GM12878 (cell line): Measurements from ENCODE around the gene MPEG1. TPM values are rescaled to one million over a fixed set of nuclear protein-coding genes. Genes with fewer than 3 reads are reported as not detected.

Experiments
- ATAC-seq: fragments of 200-7000 bp; cut with Tn5 transposase; 3 replicates; pipeline ENCODE4 v1.9.1; 2020; ENCODE audit warnings: mild to moderate bottlenecking, moderate library complexity
- BruUV-seq: library from RNA; stranded (reverse); fragments of 400-500 nt; replicated peaks from 2 replicates; lab custom pipeline; 2021; lab: Mats Ljungman, UMichigan
- CTCF ChIA-PET: fragments of 300-600 bp; sonication (Branson Sonifier 250); formaldehyde crosslinking; extraction: SDS; loops from one replicate; lab custom pipeline; 2021; ENCODE audit warnings: inconsistent platforms; lab: Yijun Ruan, JAX
- POLR2A ChIA-PET: fragments of 350-600 bp; formaldehyde crosslinking; extraction: SDS; loops from one replicate; lab custom pipeline; 2021; ENCODE audit warnings: inconsistent platforms; lab: Charles Lee
- RAD21 ChIA-PET: fragments of 300-600 bp; sonication (Branson Sonifier 250); formaldehyde crosslinking; loops from one replicate; lab custom pipeline; 2023; ENCODE audit warnings: antibody characterized with exemption; ENCODE audit not compliant: unreplicated experiment; lab: Charles Lee
- SMC1A ChIA-PET: fragments of 300-600 bp; sonication (Branson Sonifier 250); formaldehyde crosslinking; loops from one replicate; lab custom pipeline; 2023; ENCODE audit not compliant: unreplicated experiment, uncharacterized antibody; lab: Charles Lee
- DNase-seq: peaks from one replicate; pipeline ENCODE4 v3.0.0-alpha.2; 2011; ENCODE audit warnings: low read depth, low spot score
- FAIRE-seq: peaks from 3 replicates; lab custom pipeline; 2011; peaks lifted over from hg19 to GRCh38; lab: Jason Lieb, UNC
- H2AFZ ChIP-seq: 2 replicates; pipeline ENCODE4 v1.6.0; 2011; ENCODE audit warnings: low read depth, low read length, control low read depth; ENCODE audit not compliant: control insufficient read depth
- H3K27ac ChIP-seq: 2 replicates; pipeline ENCODE4 v1.5.1; 2011; ENCODE audit warnings: control low read depth; ENCODE audit not compliant: control insufficient read depth, insufficient read depth
- H3K27me3 ChIP-seq, 2 experiments: replicated peaks in 1 of 2; 2 replicates each; pipeline versions ENCODE4 v1.6.0 to v1.6.1; 2011; ENCODE audit warnings: low read length in 1 of 2; ENCODE audit not compliant: control insufficient read depth in 2 of 2, insufficient read depth in 2 of 2
- H3K36me3 ChIP-seq, 2 experiments: 2 replicates each; pipeline ENCODE4 v1.5.1; 2011; ENCODE audit warnings: low read length in 1 of 2; ENCODE audit not compliant: control insufficient read depth in 2 of 2, insufficient read depth in 2 of 2
- H3K4me1 ChIP-seq: 2 replicates; pipeline ENCODE4 v1.6.1; 2011; ENCODE audit warnings: mild to moderate bottlenecking, low read length, moderate library complexity, mixed read lengths; ENCODE audit not compliant: control insufficient read depth, insufficient read depth
- H3K4me2 ChIP-seq: 2 replicates; pipeline ENCODE4 v1.6.0; 2011; ENCODE audit warnings: control low read depth; ENCODE audit not compliant: control insufficient read depth, insufficient read depth
- H3K4me3 ChIP-seq: fragments of 200-600 bp; sonication (generic); 2 replicates; pipeline ENCODE4 v1.5.1; 2016
- H3K79me2 ChIP-seq: 2 replicates; pipeline ENCODE4 v1.6.0; 2011; ENCODE audit warnings: low read length; ENCODE audit not compliant: control insufficient read depth, insufficient read depth
- H3K9ac ChIP-seq: 2 replicates; pipeline ENCODE4 v1.8.0; 2011; ENCODE audit warnings: low read length, control low read depth, mixed read lengths; ENCODE audit not compliant: control insufficient read depth, insufficient read depth
- H3K9me3 ChIP-seq: replicated peaks from 3 replicates; pipeline ENCODE4 v1.5.1; 2011; ENCODE audit warnings: mild to moderate bottlenecking, low read length; ENCODE audit not compliant: control insufficient read depth, insufficient read depth
- H4K20me1 ChIP-seq: 2 replicates; pipeline ENCODE4 v1.6.0; 2011; ENCODE audit not compliant: control insufficient read depth, insufficient read depth
- EZH2 ChIP-seq: IDR thresholded peaks from 2 replicates; pipeline ENCODE4 v1.6.1; 2012; ENCODE audit warnings: low read depth, mild to moderate bottlenecking, control low read depth, inconsistent platforms, low read length, borderline replicate concordance; ENCODE audit not compliant: control insufficient read depth
- MEF2A ChIP-seq: IDR thresholded peaks from 2 replicates; pipeline ENCODE4 v1.6.1; 2011; ENCODE audit warnings: low read depth, mild to moderate bottlenecking, low read length, moderate library complexity; ENCODE audit not compliant: insufficient read depth
- RCOR1 ChIP-seq: conservative IDR thresholded peaks from 2 replicates; pipeline ENCODE4 v1.6.1; 2012; ENCODE audit warnings: low read depth, low read length, improper control_type of control experiment
- SMAD1 ChIP-seq: fragments of 450-650 bp; IDR thresholded peaks from 2 replicates; pipeline ENCODE4 v1.6.1; 2018; ENCODE audit warnings: mild to moderate bottlenecking, low read depth; ENCODE audit not compliant: partially characterized antibody
- SP1 ChIP-seq: IDR thresholded peaks from one replicate; pipeline ENCODE4 v1.6.1; 2011; ENCODE audit warnings: low read depth, low read length
- TCF12 ChIP-seq: IDR thresholded peaks from 2 replicates; pipeline ENCODE4 v1.6.1; 2011; ENCODE audit warnings: low read depth, mild to moderate bottlenecking, low read length
- ZBTB40 ChIP-seq: fragments of 450-650 bp; IDR thresholded peaks from 2 replicates; pipeline ENCODE4 v1.6.1; 2016; ENCODE audit warnings: mild to moderate bottlenecking, moderate library complexity, borderline replicate concordance
- WGBS: methylation state at CpG from one replicate; pipeline ENCODE4 v1.1.6; 2016; ENCODE audit warnings: low lambda C conversion rate; ENCODE audit not compliant: insufficient replicate concordance, insufficient coverage; ENCODE audit errors: missing lambda C conversion rate; 5-methylcytosine and 5-hydroxymethylcytosine counted together
- in situ Hi-C: fragments of 300-500 bp; cut with MboI; formaldehyde crosslinking; loops from 9 replicates; pipeline ENCODE4 v1.14.3; 2018; ENCODE audit warnings: mixed read lengths
- intact Hi-C: fragments of 100-400 bp; cut with micrococcal nuclease; formaldehyde crosslinking; loops from one replicate; pipeline ENCODE4 v1.14.2; 2022; ENCODE audit not compliant: unreplicated experiment
- polyA plus RNA-seq, 11 experiments: library from polyadenylated mRNA; depleted of rRNA in 4 of 11; unstranded in 6 of 11; stranded (reverse) in 5 of 11; fragments of >200 nt; fragmentation: Nextera tagmentation in 4 of 11; fragmentation: Illumina TruSeq in 1 of 11; extraction: Ambion mirVana in 4 of 11; extraction: Trizol in 1 of 11; gene quantifications; 1 replicate in 1 of 11; 2 replicates in 10 of 11; pipeline versions ENCODE4 v1.2.1 to v1.2.3, GENCODE V29; 2011 to 2016; ENCODE audit warnings: inconsistent platforms in 2 of 11, missing spikeins in 2 of 11, low read depth in 1 of 11
- total RNA-seq, 4 experiments: library from RNA; depleted of rRNA in 3 of 4; stranded (reverse); fragments of >200 nt in 3 of 4; fragmentation: Illumina TruSeq in 1 of 4; extraction: Trizol in 1 of 4; gene quantifications; 2 replicates each; pipeline versions ENCODE4 v1.2.1 to v1.2.3, GENCODE V29; 2013 to 2021

The MPEG1 gene
- total and polyA plus RNA-seq, 10 of the 15 experiments (the other 5 are each of a cell fraction or from before 2014, with no cell fraction given): 1.3 to 15.6 (median 11.7) TPM; not detected in 1

- in situ Hi-C loops: no loop called here
- no peak for FAIRE-seq
Measured at GRCh38 chr11:59223611-59224010, 10.9 kb upstream of the MPEG1 start.

More at GRCh38 chr11:59223611-59224010, 10.9 kb upstream of the MPEG1 start:
- RAD21 ChIA-PET: interaction anchor here (0.7 to 2.8 kb wide), 8 partner anchors 11 to 445 kb away, joined by 3 to 14 read pairs (median 4); partner anchors contain the start of genes DTX4, MPEG1 and PATL1
- DNase-seq (no peak), ATAC-seq (no peak)
- no TSS peak for BruUV-seq
- Histone ChIP-seq H3K9me3 (no peaks in the 10 kb centered on the region), H2AFZ (no peak overlapping the region), H3K4me3 (no peak overlapping the region), H3K4me1 (peaks cover 51% of the 10 kb centered on the region), H3K36me3 (no peaks in the 10 kb centered on the region), H3K9ac (no peak overlapping the region), H4K20me1 (no peaks in the 10 kb centered on the region), H3K79me2 (no peaks in the 10 kb centered on the region), H3K27ac (0 out of 2 replicates have a peak overlapping the region, but pooled peaks have one; percentile 11), H3K4me2 (no peak overlapping the region), H3K27me3 (no peaks in the 10 kb centered on the region)
- POLR2A ChIA-PET: interaction anchor here (2.0 to 2.3 kb wide), 2 partner anchors 9 to 52 kb away, joined by 7 to 8 read pairs; no protein-coding TSS in a partner anchor
- CTCF ChIA-PET: interaction anchor here (0.8 to 7.9 kb wide), 13 partner anchors 9 to 149 kb away, joined by 3 to 43 read pairs (median 5); partner anchors contain the start of gene DTX4
- intact Hi-C loops: no loop called here
- TF ChIP-seq SP1: no peak
- no peak for TF ChIP-seq MEF2A
- TF ChIP-seq SMAD1: no peak
- no peak for TF ChIP-seq ZBTB40
- TF ChIP-seq EZH2: no peak
- no peak for TF ChIP-seq RCOR1
- no peak for TF ChIP-seq TCF12
- SMC1A ChIA-PET: interaction anchor here (0.6 to 4.0 kb wide), 10 partner anchors 12 to 332 kb away, joined by 3 to 34 read pairs (median 5); partner anchors contain the start of gene MPEG1
- WGBS: 64% methylated on average over 2 of the region's 2 CpGs
